Lower lobe of right lung (tissue), 2 donors: ENCODE measurements around the gene C11orf87. TPM values are rescaled to one million over a fixed set of nuclear protein-coding genes. Genes with fewer than 3 reads are reported as not detected.
A peak's percentile ranks its signal among the peaks of the same experiment; 100 is the strongest.

Experiments used
- ATAC-seq, 2 donors: fragments of 200-7000 bp; cut with Tn5 transposase; one replicate each; pipeline ENCODE4 v1.9.1; 2020 to 2022; ENCODE audit warnings: mild to moderate bottlenecking in 2 of 2, moderate library complexity in 2 of 2
- DNase-seq: peaks from one replicate; pipeline ENCODE4 v3.0.0-alpha.2; 2020
- H3K27ac ChIP-seq: fragments of 200-600 bp; one replicate; pipeline ENCODE4 v1.8.0; 2022
- H3K27me3 ChIP-seq: fragments of 200-600 bp; one replicate; pipeline ENCODE4 v1.8.0; 2022; ENCODE audit warnings: low read depth
- H3K36me3 ChIP-seq: fragments of 200-600 bp; one replicate; pipeline ENCODE4 v1.8.0; 2022; ENCODE audit warnings: mild to moderate bottlenecking
- H3K4me1 ChIP-seq: fragments of 200-600 bp; one replicate; pipeline ENCODE4 v1.8.0; 2022
- H3K4me3 ChIP-seq: fragments of 200-600 bp; one replicate; pipeline ENCODE4 v1.8.0; 2022; ENCODE audit warnings: mild to moderate bottlenecking
- H3K9me3 ChIP-seq: fragments of 200-600 bp; one replicate; pipeline ENCODE4 v1.8.0; 2022
- intact Hi-C: fragments of 100-400 bp; cut with DNase I; formaldehyde crosslinking; loops from one replicate; pipeline ENCODE4 v1.11.0; 2022
- long read RNA-seq: library from polyadenylated mRNA; unstranded; transcript quantifications from one replicate; pipeline ENCODE4 v2.0.0, GENCODE V29; 2021
- total RNA-seq: library from RNA; stranded (reverse); fragmentation: NEBNext Ultra II Directional; extraction: Animal tissue kit (Norgen Biotek cat#: 25700); gene quantifications from one replicate; pipeline ENCODE4 v1.2.1, GENCODE V29; 2021
- TF ChIP-seq, protein P1 (sequence below): fragments of 200-600 bp; IDR thresholded peaks from one replicate; pipeline ENCODE4 v1.8.0; 2022; ENCODE audit warnings: antibody characterized with exemption, mild to moderate bottlenecking
- donor health status: DM: no; HTN: yes; CAD: no; lungs with severe emphysema.

Gene C11orf87
- total RNA-seq, result 0.09 TPM
- long read RNA-seq, result 0 reads

DNA sequence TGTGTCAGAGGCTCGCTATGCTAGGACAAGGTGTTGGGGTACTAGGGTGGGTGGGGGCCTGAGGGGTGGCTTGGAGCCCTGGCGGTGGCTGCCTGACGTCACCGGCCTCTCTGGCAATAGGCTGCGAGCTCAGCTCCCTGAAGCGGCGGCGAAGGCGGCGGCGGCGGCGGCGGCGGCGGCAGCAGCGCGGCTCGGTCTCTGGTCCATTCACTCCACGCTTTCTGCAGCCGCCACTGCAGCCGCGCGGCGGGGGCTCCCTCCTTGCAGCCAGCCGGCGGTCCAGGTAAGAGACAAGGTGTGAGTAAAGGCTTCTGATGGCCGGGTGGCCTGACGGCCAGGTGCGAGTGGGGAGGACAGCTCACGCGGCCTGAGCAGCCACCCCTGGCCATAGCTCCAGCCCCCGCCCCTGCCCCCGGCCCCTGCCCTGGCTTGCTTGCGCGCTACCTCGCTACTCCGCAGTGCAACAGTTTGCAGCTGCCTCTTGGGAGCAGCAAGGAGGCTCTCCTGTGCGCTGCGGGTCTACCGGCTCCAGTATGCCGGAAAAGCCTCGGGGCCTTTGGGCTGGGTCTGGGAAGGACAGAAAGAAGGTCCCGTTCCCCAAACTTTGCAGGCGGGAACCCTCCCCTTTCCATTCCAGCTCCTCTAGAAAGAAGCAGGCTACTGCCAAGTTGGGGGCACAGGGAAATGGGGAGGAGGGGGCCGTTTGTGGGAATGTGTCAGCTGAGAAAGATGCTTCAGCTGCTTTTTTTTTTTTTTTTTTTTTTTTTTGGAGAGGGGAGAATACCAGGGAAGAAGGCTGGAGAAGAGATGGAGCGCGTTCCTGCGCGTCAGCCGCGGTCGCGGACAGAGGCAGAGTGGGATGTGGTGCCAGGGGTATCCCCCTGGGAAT is at the start of gene C11orf87:
C11orf87 (plus strand) TSS at position 210 of the 889 bp plus-strand sequence. CDS start 1,444 bp downstream, outside the sequence.
- no peak within 1 kb of the TSS for H3K27ac ChIP-seq
- peaks cover 40% of the 10 kb centered on the region for H3K27me3 ChIP-seq
- peaks cover 8% of the 10 kb centered on the region for H3K4me1 ChIP-seq
- H3K4me3 ChIP-seq, result peak within 1 kb of the TSS; percentile 16
- no peaks in the 10 kb centered on the region for H3K36me3 ChIP-seq
- no peaks in the 10 kb centered on the region for H3K9me3 ChIP-seq
- TF ChIP-seq, protein P1, sequence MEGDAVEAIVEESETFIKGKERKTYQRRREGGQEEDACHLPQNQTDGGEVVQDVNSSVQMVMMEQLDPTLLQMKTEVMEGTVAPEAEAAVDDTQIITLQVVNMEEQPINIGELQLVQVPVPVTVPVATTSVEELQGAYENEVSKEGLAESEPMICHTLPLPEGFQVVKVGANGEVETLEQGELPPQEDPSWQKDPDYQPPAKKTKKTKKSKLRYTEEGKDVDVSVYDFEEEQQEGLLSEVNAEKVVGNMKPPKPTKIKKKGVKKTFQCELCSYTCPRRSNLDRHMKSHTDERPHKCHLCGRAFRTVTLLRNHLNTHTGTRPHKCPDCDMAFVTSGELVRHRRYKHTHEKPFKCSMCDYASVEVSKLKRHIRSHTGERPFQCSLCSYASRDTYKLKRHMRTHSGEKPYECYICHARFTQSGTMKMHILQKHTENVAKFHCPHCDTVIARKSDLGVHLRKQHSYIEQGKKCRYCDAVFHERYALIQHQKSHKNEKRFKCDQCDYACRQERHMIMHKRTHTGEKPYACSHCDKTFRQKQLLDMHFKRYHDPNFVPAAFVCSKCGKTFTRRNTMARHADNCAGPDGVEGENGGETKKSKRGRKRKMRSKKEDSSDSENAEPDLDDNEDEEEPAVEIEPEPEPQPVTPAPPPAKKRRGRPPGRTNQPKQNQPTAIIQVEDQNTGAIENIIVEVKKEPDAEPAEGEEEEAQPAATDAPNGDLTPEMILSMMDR, result no peak
- peak; percentile 33 for DNase-seq
- no peak for ATAC-seq
- intact Hi-C loops, result no loop called here

DNA sequence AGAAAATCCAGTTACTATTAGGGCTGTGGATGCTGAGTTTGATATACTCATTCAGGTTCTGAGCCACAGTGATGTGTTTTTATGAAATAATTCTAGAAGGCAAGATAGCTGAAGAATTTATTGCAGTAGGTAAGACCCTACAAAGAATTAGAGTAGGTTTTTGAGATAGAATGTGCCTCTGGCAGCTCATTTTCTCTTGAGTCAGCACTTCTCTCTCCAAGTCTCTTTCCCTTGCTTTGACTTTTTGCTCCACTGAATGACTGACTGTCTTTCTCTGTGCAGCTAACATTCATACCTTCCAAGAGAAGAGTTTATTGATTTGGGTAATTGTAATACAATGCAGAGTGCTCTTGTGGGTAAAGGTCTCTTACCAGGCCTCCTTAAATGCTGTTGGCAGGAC is 48.0 kb upstream of the C11orf87 start:
- Histone ChIP-seq H3K4me3 (no peak overlapping the region), H3K4me1 (no peaks in the 10 kb centered on the region), H3K27me3 (no peaks in the 10 kb centered on the region), H3K36me3 (no peaks in the 10 kb centered on the region), H3K27ac (no peak overlapping the region), H3K9me3 (peaks cover 5% of the 10 kb centered on the region)
- intact Hi-C loops, result no loop called here
- ATAC-seq (no peak), DNase-seq (no peak)
- TF ChIP-seq, protein P1, result no peak

DNA sequence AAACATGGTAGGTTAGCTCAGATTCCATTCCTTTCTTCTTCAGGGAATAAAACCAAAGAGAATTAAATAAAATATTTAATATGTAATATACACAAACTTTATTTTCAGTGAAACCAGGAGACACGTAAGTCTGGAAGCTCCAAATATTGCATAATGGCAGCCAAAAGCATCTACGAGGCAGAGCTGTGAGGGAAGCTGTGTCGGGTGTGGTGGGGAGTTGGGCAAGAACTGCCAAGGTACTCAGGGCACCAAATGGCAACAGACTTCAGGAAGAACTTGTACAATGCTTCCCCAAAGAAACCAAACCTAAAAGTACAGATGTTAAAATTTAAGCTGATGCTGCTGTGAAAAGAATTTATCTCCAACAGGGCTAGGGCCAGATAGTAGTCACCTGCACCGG is 47.5 kb upstream of the C11orf87 start:
- intact Hi-C loops, result no loop called here

DNA sequence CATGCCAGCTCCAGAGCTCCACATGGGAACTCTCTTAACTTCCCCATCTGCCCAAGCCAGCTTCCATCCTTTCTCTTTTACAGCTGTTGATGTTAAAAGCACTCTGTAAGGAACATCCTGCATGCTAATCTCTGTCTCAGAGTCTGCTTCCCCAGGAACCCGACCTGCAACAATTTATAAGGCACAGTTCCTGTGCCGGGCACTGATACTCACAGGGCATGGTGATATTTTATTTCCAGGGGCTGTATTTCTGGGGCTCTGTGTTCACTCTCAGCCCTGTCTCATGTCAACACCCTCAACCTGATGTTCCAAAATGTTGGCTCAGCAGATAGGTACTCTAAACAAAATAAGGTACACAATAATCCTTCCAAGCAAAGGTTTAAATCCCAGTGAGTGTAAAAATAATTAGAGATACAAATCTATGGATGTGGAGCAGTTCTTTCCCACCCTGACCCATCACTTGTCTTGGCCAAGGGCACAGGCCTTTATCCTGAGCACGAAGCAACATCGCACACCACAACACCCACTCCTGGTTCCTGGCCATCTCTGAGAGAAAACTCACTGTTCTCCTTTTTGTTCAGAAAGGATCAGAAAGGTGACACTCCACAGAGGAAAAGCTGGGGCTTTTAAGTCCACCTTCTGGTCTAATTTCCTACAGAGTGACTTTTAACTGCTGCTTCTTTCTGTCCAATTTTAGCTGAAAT is 44.8 kb upstream of the C11orf87 start:
- Histone ChIP-seq H3K27ac (no peak overlapping the region), H3K36me3 (no peaks in the 10 kb centered on the region), H3K27me3 (no peaks in the 10 kb centered on the region), H3K4me3 (no peak overlapping the region), H3K4me1 (no peaks in the 10 kb centered on the region), H3K9me3 (no peaks in the 10 kb centered on the region)
- TF ChIP-seq, protein P1, result no peak
- ATAC-seq (no peak), DNase-seq (no peak)
- intact Hi-C loops, result no loop called here

More for the DNA sequence above, 47.5 kb upstream of the C11orf87 start:
- ATAC-seq (no peak), DNase-seq (no peak)
- Histone ChIP-seq H3K4me1 (no peaks in the 10 kb centered on the region), H3K9me3 (peaks cover 5% of the 10 kb centered on the region), H3K27ac (no peak overlapping the region), H3K4me3 (no peak overlapping the region), H3K36me3 (no peaks in the 10 kb centered on the region), H3K27me3 (no peaks in the 10 kb centered on the region)
- TF ChIP-seq, protein P1, result no peak

DNA sequence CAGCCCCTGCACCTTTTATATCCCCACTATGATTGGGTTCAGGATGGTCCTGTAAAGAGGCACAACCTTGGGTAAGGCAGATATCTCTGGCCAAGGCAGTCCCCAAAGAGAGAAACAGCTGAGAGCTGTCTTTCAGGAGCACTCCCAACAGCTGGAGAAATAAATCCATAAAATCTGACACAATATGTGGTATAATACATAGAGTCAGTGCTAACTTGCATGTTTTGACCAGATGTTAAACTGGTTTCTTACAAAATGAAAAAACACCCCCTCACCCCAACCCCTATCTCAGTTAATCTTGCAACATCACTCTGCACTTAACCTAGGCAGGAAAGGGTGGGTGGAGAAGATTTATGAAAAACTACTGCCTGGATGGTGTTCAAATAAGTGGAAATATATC is 44.0 kb upstream of the C11orf87 start:
- DNase-seq, result no peak
- no peak overlapping the region for H3K4me3 ChIP-seq
- ATAC-seq, result no peak
- no peak overlapping the region for H3K27ac ChIP-seq
- intact Hi-C loops, result no loop called here
- H3K27me3 ChIP-seq, result no peaks in the 10 kb centered on the region
- no peaks in the 10 kb centered on the region for H3K36me3 ChIP-seq
- TF ChIP-seq, protein P1, result no peak
- no peaks in the 10 kb centered on the region for H3K4me1 ChIP-seq
- H3K9me3 ChIP-seq, result no peaks in the 10 kb centered on the region
